NCI-H1417 treated with DMSO at 0.1 percent for 48 hours (cell line): Measurements from ENCODE around the gene ADAMTS7.
"Not testable (repeated sequence)": the region's sequence is repeated elsewhere in the genome, so short reads cannot be mapped to it uniquely, and the experiment has no call there.

Source experiments
- DNase-seq: peaks from one replicate; lab custom pipeline; 2025; lab: John Stamatoyannopoulos, UW

ADAMTS7 gene

GRCh38 chr15:78782402-78782801, 28.9 kb downstream of the ADAMTS7 start:
- not testable (repeated sequence) for DNase-seq

GRCh38 chr15:78781381-78781780, 29.9 kb downstream of the ADAMTS7 start:
- DNase-seq = not testable (repeated sequence)

DNA sequence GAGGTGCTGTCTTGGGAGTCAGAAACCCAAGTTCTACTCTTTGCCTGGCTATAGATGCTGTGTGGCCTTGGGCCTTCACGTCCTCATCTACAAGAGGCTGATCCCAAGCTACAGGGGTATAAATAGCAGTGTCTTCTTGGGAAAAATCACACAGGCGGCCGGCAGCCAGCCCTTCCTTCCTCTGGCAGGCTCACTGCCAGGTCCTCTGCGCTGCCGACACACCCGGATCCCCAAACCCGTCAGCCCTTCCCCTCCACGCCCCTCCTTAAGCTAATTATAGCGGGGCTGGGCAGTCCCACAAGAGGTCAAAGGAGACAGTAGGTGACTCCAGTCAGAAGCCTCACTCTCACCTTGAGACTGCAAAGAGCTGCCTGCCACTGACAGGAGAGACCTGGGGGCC, 31.3 kb downstream of the ADAMTS7 start:
- not testable (repeated sequence) for DNase-seq

DNA sequence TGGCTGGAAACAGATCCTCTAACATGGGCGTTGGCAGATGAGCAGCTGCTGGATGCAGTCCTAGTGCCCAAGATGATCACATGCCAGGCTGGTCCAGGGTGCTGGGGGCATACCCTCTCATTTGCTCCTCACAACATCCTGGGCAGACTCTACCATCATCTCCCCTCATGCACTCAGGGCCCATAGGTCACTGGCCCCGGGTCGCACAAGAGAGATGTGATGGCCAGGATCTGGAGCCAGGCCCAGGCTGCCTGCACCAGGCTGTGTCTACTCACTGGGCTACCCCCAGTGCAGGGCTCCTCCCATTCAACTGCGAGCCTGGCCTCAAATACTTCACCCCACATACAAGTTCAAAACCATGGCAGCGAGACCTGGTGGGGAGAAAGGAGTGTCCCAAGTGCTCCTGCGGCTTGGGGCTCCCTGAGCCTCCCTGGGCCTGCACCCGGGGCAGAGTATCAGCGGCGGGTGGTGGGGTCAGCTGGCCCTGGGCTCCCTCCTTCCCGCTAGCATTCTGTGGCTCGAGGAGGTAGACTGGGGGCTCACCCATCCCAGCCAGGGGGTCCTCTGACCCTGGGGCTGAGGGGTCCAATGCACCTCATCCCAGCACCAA, 32.0 kb downstream of the ADAMTS7 start:
- not testable (repeated sequence) for DNase-seq

DNA sequence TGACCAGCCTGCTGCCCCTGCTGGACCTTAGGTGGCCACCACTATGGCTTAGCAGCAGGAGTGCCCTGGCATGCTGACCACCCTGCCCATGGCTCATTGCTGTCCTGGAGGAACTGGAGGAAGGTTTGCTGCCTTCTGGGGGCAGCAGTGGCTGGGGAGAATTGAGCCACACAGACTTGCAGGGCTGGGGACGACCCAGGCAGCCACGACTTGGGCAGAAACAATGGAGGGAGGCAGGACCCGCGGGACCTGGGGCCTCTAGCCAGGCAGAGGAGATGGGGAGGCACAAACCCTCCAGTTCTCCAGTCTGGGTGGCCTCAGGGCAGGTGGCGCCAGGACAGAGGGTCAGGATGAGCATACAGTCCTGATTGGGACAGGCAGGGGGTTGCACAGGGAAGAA, 32.8 kb downstream of the ADAMTS7 start:
- DNase-seq = no peak

GRCh38 chr15:78777953-78778345, 33.3 kb downstream of the ADAMTS7 start:
- DNase-seq = not testable (repeated sequence)

GRCh38 chr15:78777290-78777952, 33.8 kb downstream of the ADAMTS7 start:
- not testable (repeated sequence) for DNase-seq

DNA sequence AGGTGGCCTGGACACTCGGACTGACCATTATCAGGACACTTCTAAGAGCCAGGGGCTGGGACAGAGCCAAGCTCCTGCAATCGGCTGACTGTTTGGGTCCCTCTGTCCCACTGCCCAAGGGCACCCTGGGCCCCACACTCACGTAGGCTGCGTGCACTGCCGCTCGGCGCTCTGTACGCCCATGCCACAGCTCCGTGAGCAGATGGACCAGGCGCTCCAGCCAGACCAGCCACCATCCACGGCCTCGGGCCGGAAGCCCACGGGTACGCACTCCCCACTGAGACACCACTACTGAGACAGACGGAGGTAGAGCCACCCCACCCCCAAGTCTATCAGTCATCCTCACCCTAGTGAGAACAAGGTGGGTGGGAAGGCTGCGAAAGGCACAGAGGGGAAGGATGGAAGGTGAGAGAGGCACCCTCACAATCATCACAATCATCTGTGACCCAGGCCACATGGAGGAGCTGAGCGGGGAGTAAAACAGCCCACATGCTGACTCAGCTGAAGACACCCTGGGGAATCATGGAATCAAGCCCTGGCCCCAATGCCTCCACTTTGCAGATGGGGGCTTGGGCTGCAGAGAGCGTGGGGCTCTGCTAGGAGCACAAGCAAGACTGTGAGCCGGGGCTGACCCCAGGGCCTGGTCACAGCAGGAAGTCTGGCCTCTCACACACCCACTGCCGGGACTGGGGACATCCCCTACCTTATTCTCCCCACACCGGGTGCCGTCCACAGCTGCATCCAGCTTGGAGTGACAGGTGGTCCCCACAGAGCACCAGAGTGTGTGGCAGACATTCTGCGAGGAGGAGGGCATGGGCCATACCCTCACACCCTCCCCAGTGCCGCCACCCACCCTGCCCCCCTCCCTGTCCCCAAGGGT, 35.0 kb downstream of the ADAMTS7 start:
- not testable (repeated sequence) for DNase-seq

DNA sequence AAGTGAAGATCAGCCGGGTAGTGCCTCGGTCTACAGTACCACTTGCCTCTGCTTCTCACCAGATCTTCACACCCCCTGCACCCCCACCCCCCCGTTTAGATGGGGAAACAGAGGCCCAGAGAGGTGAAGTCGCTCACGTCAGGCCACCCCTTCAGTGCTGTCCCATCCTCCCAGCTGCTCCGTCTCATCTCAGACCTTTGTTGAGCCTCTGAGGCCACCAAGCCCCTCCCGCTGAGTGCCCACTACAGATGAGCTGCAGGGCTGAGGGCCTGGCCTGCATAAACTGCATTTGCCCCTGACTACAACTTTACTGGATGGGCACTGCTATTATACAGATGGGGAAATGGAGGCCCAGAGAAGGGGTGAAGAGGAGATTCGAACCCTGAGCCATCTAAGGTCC, 35.8 kb downstream of the ADAMTS7 start:
- no peak for DNase-seq

DNA sequence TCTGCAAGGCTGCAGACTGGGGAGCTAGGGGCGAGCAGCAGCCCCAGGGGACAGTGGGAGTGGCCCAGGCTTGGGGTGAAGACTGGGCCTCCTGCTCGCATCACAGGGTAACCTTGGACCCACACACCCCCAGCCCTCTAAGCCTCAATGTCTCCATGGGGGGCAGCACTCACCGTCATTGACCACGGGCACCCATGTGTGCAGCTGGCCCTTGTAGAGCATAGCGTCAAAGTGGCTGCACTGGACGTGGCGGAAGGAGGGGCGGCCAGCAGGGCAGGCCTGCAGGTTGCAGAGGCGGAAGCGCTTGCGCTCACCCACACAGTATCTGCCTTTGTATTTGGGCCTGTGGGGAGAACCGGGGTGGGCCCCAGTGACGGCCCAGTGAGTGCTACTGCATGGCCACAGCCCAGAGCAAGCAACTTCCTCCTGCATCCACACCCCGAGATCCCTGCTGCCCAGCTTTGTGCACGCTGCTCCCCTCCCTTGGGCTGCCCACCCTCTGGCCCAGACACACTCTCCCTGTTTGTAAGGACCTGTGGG, 36.7 kb downstream of the ADAMTS7 start:
- not testable (repeated sequence) for DNase-seq

GRCh38 chr15:78773765-78774450, 37.4 kb downstream of the ADAMTS7 start:
- not testable (repeated sequence) for DNase-seq

- DNase-seq = no peak
These were observed 38.5 kb downstream of the ADAMTS7 start for GRCh38 chr15:78772738-78773137.

- not testable (repeated sequence) for DNase-seq
These were observed 39.7 kb downstream of the ADAMTS7 start for GRCh38 chr15:78771436-78772000.

DNA sequence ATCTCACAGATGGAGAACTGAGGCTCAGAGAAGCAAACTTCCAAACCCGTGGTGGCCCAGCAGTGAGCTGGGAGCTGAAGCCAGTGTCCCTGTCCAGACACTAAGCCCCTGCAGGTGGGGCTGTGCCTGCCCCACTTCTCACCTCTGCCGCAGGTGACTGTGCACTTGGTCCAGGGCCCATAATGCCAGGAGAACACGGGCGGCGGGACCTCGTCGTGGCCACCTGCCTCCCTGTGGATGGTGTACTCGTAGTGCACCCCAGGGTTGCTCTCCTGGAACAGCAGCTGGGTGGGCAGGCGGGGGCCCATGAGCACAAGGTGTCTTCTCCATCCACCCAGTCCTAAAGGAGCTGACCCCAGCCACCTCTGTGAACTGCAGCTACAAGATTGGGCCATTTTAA, 40.2 kb downstream of the ADAMTS7 start:
- not testable (repeated sequence) for DNase-seq

DNA sequence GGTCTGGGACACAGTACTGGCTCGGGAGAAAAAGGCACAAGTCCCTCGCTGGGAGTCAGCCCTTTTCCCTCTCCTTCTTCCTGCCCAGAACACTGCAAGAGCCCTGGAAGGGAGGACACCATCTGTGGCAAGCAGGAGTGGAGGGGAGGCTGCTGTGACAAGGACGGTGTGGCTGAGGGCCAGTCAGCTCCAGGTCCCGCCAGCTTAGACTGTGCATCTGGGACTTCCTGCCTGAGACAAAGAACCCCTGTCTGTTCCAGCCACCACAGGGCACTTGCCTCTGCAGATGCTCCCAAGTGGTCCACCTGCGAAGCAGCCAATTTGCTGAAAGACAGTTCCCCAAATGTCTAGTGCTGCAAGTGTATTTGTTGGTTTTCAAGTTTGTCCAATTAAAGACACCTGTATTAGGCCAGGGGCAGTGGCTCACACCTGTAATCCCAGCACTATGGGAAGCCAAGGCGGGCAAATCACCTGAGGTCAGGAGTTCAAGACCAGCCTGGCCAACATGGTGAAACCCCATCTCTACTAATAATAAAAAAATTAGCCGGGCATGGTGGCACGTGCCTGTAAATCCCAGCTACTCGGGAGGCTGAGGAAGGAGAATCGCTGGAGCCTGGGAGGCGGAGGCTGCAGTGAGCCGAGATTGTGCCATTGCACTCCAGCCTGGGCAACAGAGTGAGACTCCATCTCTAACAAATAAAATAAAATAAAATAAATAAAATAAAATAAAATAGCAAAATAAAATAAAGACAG, 41.6 kb downstream of the ADAMTS7 start:
- not testable (repeated sequence) for DNase-seq

GRCh38 chr15:78768531-78769408, 42.5 kb downstream of the ADAMTS7 start:
- no peak for DNase-seq

- DNase-seq = no peak
These were observed 43.2 kb downstream of the ADAMTS7 start for GRCh38 chr15:78768096-78768495.

DNA sequence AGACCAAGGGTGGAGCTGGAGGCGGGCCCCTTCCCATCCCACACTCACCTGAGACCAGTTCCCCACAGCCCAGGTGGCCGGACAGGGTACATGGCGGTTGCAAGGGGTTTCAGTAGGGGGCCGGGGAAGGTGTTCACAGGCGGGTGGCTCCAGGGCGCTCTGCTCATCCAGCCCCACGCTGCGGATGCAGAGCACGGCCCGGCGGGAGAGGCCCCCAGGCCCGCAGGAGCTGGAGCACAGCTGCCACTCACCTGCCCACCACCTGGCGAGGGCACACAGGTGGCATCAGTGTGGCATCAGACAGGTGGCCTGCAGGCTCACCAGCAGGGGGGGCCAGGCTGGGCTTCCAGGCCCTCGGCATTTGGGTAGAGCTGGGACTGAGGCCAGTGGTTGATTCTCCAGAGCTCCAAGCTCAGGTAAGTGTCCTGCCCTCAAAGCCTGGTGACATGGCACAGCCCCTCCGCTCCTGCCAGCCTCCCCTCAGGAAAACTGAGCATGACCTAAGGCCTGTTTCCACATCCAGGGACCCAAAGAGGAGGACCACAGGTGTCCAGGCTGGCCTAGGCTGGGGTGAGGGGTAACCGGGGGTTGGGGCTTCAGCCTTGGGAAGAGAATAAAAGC, 43.8 kb downstream of the ADAMTS7 start:
- no peak for DNase-seq

DNA sequence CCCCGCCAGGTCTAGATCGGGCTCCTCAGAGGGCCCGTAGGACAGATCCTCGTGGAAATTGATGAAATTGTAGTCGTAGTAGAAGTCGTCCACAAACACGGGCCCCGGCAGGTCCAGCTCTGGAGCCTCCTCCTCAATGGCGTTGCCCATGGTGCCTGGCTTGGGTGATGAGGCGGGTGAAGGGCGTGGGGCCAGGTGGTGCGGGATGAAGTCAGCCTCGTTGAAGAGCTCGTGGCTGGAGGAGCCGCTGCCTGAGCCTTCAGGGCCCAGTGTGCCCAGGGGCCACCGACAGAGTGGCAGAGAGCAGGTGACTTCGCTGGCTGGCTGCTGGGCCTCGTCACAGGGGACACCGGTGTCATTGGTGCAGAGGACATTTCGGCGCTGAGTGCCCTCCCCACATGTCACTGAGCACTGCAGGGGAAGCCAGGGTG, 44.6 kb downstream of the ADAMTS7 start:
- not testable (repeated sequence) for DNase-seq
